Gastrocnemius medialis (tissue), 4 donors: ENCODE data around the gene FIBIN.
"Not testable (repeated sequence)": the region's sequence is repeated elsewhere in the genome, so short reads cannot be mapped to it uniquely, and the experiment has no call there.

ENCODE experiments used
- CTCF ChIP-seq, 5 experiments: fragments of 450-650 bp in 3 of 5; fragments of 200-600 bp in 2 of 5; sonication (generic) in 2 of 5; IDR thresholded peaks in 4 of 5; conservative IDR thresholded peaks in 1 of 5; 1 replicate in 4 of 5; 2 replicates in 1 of 5; pipeline ENCODE4 v1.5.1; 2016 to 2019; ENCODE audit warnings: antibody characterized with exemption in 5 of 5, mild to moderate bottlenecking in 3 of 5, moderate library complexity in 3 of 5
- POLR2A ChIP-seq, 2 donors: fragments of 450-650 bp; IDR thresholded peaks; one replicate each; pipeline ENCODE4 v1.6.1; 2017; ENCODE audit warnings: antibody characterized with exemption in 2 of 2, mild to moderate bottlenecking in 2 of 2, moderate library complexity in 2 of 2

GRCh38 chr11:26977209-26977608 is 16.7 kb upstream of the FIBIN start:
- TF ChIP-seq CTCF (IDR thresholded peaks at IDR 0.05 in 4 of 5, conservative IDR thresholded peaks at IDR 0.05 in 1 of 5); POLR2A (IDR thresholded peaks at IDR 0.05): not testable (repeated sequence)
